Keratinocyte (primary cell): Measurements from ENCODE around the gene FCMR. TPM values are rescaled to one million over a fixed set of nuclear protein-coding genes. Genes with fewer than 3 reads are reported as not detected.

Source experiments
- DNase-seq: peaks from one replicate; pipeline ENCODE4 v3.0.0-alpha.2; 2011; ENCODE audit warnings: low read depth, missing footprints, low spot score
- FAIRE-seq: peaks from 2 replicates; lab custom pipeline; 2011; peaks lifted over from hg19 to GRCh38; lab: Jason Lieb, UNC
- H2AFZ ChIP-seq: 2 replicates; pipeline ENCODE4 v1.6.0; 2012; ENCODE audit warnings: low read length, control low read depth, inconsistent platforms; ENCODE audit not compliant: control insufficient read depth
- H3K27ac ChIP-seq: 2 replicates; pipeline ENCODE4 v1.5.1; 2011; ENCODE audit warnings: low read length; ENCODE audit not compliant: control insufficient read depth, insufficient read depth
- H3K27me3 ChIP-seq: 3 replicates; pipeline ENCODE4 v1.6.0; 2011; ENCODE audit warnings: low read length; ENCODE audit not compliant: control insufficient read depth, insufficient read depth; ENCODE audit errors: extremely low read depth
- H3K36me3 ChIP-seq, 2 experiments: 2 replicates in 1 of 2; 3 replicates in 1 of 2; pipeline ENCODE4 v1.5.1; 2011; ENCODE audit warnings: low read length in 2 of 2, mild to moderate bottlenecking in 1 of 2; ENCODE audit not compliant: control insufficient read depth in 2 of 2, insufficient read depth in 2 of 2; ENCODE audit errors: extremely low read depth in 1 of 2
- H3K4me1 ChIP-seq: 3 replicates; pipeline ENCODE4 v1.5.1; 2011; ENCODE audit warnings: low read length; ENCODE audit not compliant: control insufficient read depth, insufficient read depth; ENCODE audit errors: extremely low read depth
- H3K4me2 ChIP-seq: 3 replicates; pipeline ENCODE4 v1.6.0; 2011; ENCODE audit warnings: low read depth, low read length; ENCODE audit not compliant: control insufficient read depth, insufficient read depth; ENCODE audit errors: extremely low read depth
- H3K4me3 ChIP-seq, 3 experiments: fragments of 200-600 bp in 1 of 3; sonication (generic) in 1 of 3; 2 replicates in 2 of 3; 3 replicates in 1 of 3; pipeline ENCODE4 v1.5.1; 2011 to 2016; ENCODE audit warnings: low read length in 3 of 3, mild to moderate bottlenecking in 3 of 3, control low read depth in 2 of 3, inconsistent platforms in 1 of 3, low read depth in 1 of 3, mixed read lengths in 1 of 3, mixed run types in 1 of 3, moderate library complexity in 1 of 3; ENCODE audit not compliant: control insufficient read depth in 2 of 3, insufficient read depth in 2 of 3; ENCODE audit errors: extremely low read depth in 1 of 3
- H3K79me2 ChIP-seq: 2 replicates; pipeline ENCODE4 v1.6.0; 2012; ENCODE audit warnings: low read length; ENCODE audit not compliant: control insufficient read depth, insufficient read depth
- H3K9ac ChIP-seq: 3 replicates; pipeline ENCODE4 v1.6.0; 2011; ENCODE audit warnings: low read length; ENCODE audit not compliant: control insufficient read depth, insufficient read depth; ENCODE audit errors: extremely low read depth
- H3K9me1 ChIP-seq: 3 replicates; pipeline ENCODE4 v1.6.0; 2011; ENCODE audit warnings: low read length; ENCODE audit not compliant: control insufficient read depth, insufficient read depth; ENCODE audit errors: extremely low read depth
- H3K9me3 ChIP-seq: 2 replicates; pipeline ENCODE4 v1.5.1; 2012; ENCODE audit warnings: low read depth, low read length; ENCODE audit not compliant: control insufficient read depth
- H4K20me1 ChIP-seq: 3 replicates; pipeline ENCODE4 v1.6.0; 2011; ENCODE audit warnings: low read length; ENCODE audit not compliant: control insufficient read depth, insufficient read depth; ENCODE audit errors: extremely low read depth
- CTCF ChIP-seq, 3 experiments: IDR thresholded peaks in 1 of 3; conservative IDR thresholded peaks in 1 of 3; optimal IDR thresholded peaks in 1 of 3; 2 replicates in 2 of 3; 3 replicates in 1 of 3; pipeline versions ENCODE3 to v1.5.1; 2011; ENCODE audit warnings: low read length in 3 of 3, mild to moderate bottlenecking in 3 of 3, moderate library complexity in 2 of 3, control low read depth in 1 of 3, inconsistent platforms in 1 of 3; ENCODE audit not compliant: insufficient read depth in 2 of 3; ENCODE audit errors: extremely low read depth in 1 of 3
- EZH2 ChIP-seq: IDR thresholded peaks from one replicate; pipeline ENCODE4 v1.6.1; 2012; ENCODE audit warnings: inconsistent platforms, mild to moderate bottlenecking, low read length, moderate library complexity
- dilution Hi-C: fragments of 300-500 bp; cut with MboI; formaldehyde crosslinking; loops from one replicate; pipeline ENCODE4 v1.7.0; 2020; ENCODE audit warnings: low sequenced_read_pairs; ENCODE audit not compliant: extremely low pct_ligation_motif_present
- polyA plus RNA-seq, 5 experiments: library from polyadenylated mRNA; depleted of rRNA in 3 of 5; stranded (reverse) in 3 of 5; stranded (forward) in 1 of 5; unstranded in 1 of 5; fragments of >200 nt; gene quantifications; 1 replicate in 1 of 5; 2 replicates in 3 of 5; 3 replicates in 1 of 5; pipeline versions ENCODE4 v1.2.1 to v1.2.3, GENCODE V29; 2011 to 2012; ENCODE audit warnings: missing spikeins in 2 of 5, low read depth in 1 of 5, low replicate concordance in 1 of 5

Gene FCMR
- polyA plus RNA-seq, 1 donor (not counting 4 experiments of a cell fraction or from before 2014, with no cell fraction given), result 1.8 TPM

GRCh38 chr1:206939131-206939530, 17.4 kb upstream of the FCMR start:
- Histone ChIP-seq H3K9me3 (no peaks in the 10 kb centered on the region), H3K27me3 (no peaks in the 10 kb centered on the region), H2AFZ (no peak overlapping the region), H3K4me2 (no peak overlapping the region), H3K36me3 (no peaks in the 10 kb centered on the region), H3K27ac (no peak overlapping the region), H4K20me1 (no peaks in the 10 kb centered on the region), H3K4me3 (no peak overlapping the region), H3K79me2 (no peaks in the 10 kb centered on the region), H3K4me1 (peaks cover 6% of the 10 kb centered on the region), H3K9me1 (no peaks in the 10 kb centered on the region), H3K9ac (no peak overlapping the region)
- dilution Hi-C loops, result no loop called here
- FAIRE-seq (no peak), DNase-seq (no peak)
- no peak for TF ChIP-seq EZH2
- no peak for TF ChIP-seq CTCF (optimal IDR thresholded peaks at IDR 0.05 in 1 of 3, IDR thresholded peaks at IDR 0.05 in 1 of 3, conservative IDR thresholded peaks at IDR 0.05 in 1 of 3; ENCODE audit: extremely low read depth in 1 of 3, insufficient read depth in 2 of 3, low read length in 3 of 3)

GRCh38 chr1:206937425-206937824, 15.7 kb upstream of the FCMR start:
- H3K4me1 ChIP-seq, result peaks cover 6% of the 10 kb centered on the region
- H3K9me1 ChIP-seq, result no peaks in the 10 kb centered on the region
- H3K9ac ChIP-seq, result no peak overlapping the region
- H3K27ac ChIP-seq, result no peak overlapping the region
- no peaks in the 10 kb centered on the region for H4K20me1 ChIP-seq
- no peaks in the 10 kb centered on the region for H3K27me3 ChIP-seq
- no peak overlapping the region for H2AFZ ChIP-seq
- H3K4me3 ChIP-seq, result no peak overlapping the region
- H3K4me2 ChIP-seq, result no peak overlapping the region
- H3K36me3 ChIP-seq, result no peaks in the 10 kb centered on the region
- DNase-seq (no peak), FAIRE-seq (no peak)
- H3K9me3 ChIP-seq, result no peaks in the 10 kb centered on the region
- dilution Hi-C loops, result no loop called here
- H3K79me2 ChIP-seq, result no peaks in the 10 kb centered on the region
- no peak for TF ChIP-seq CTCF (optimal IDR thresholded peaks at IDR 0.05 in 1 of 3, IDR thresholded peaks at IDR 0.05 in 1 of 3, conservative IDR thresholded peaks at IDR 0.05 in 1 of 3; ENCODE audit: extremely low read depth in 1 of 3, insufficient read depth in 2 of 3, low read length in 3 of 3)
- no peak for TF ChIP-seq EZH2
